ENCODE results near the gene KIAA2012. TPM values are rescaled to one million over a fixed set of nuclear protein-coding genes. Genes with fewer than 3 reads are reported as not detected.

The KIAA2012 gene
- total RNA-seq, 2 experiments from 2014 or later = not detected

GRCh38 chr2:202140522-202141252 lies 67.6 kb downstream of the KIAA2012 start:
- intact Hi-C loops (cut with micrococcal nuclease; ENCODE audit: unreplicated experiment) = no loop called here
- H4K20me1 ChIP-seq (ENCODE audit: insufficient read depth, low read length) = no peaks in the 10 kb centered on the region
- POLR2A ChIA-PET = interaction anchor here (0.5 kb wide), 1 partner anchor 724 kb away, joined by 3 read pairs; no protein-coding TSS in a partner anchor
- no peak for DNase-seq (ENCODE audit: low spot score)
- CTCF ChIA-PET (ENCODE audit: unreplicated experiment) = no interaction called here
- no peak overlapping the region for H2AFZ ChIP-seq (ENCODE audit: low read length)
- no peak overlapping the region for H3K27ac ChIP-seq (ENCODE audit: low read depth, low read length, poor library complexity, severe bottlenecking)
- no peak overlapping the region for H3K4me3 ChIP-seq (ENCODE audit: low read depth, low read length, poor library complexity, severe bottlenecking)
- no peaks in the 10 kb centered on the region for H3K79me2 ChIP-seq (ENCODE audit: insufficient read depth, low read depth, low read length)
- H3K4me2 ChIP-seq (ENCODE audit: low read length) = no peak overlapping the region
- no peak for TF ChIP-seq EZH2phosphoT487 (IDR thresholded peaks at IDR 0.05; ENCODE audit: borderline replicate concordance, low read depth, low read length)
- TF ChIP-seq CTCF (conservative IDR thresholded peaks at IDR 0.05; ENCODE audit: low read length) = no peak
- no peaks in the 10 kb centered on the region for H3K36me3 ChIP-seq (ENCODE audit: insufficient read depth, low read length)
- no peaks in the 10 kb centered on the region for H3K9me2 ChIP-seq (ENCODE audit: insufficient read depth, low read length)
- H3K9me3 ChIP-seq (ENCODE audit: low read length) = no peaks in the 10 kb centered on the region
- BruUV-seq (replicated peaks) = no TSS peak
- H3K4me1 ChIP-seq (ENCODE audit: insufficient read depth, low read length, poor library complexity, severe bottlenecking) = peaks cover 3% of the 10 kb centered on the region

GRCh38 chr2:202141329-202141947 lies 68.4 kb downstream of the KIAA2012 start:
- H3K9me2 ChIP-seq (ENCODE audit: insufficient read depth, low read length) = no peaks in the 10 kb centered on the region
- H4K20me1 ChIP-seq (ENCODE audit: insufficient read depth, low read length) = no peaks in the 10 kb centered on the region
- TF ChIP-seq EZH2phosphoT487 (IDR thresholded peaks at IDR 0.05; ENCODE audit: borderline replicate concordance, low read depth, low read length) (no peak), CTCF (conservative IDR thresholded peaks at IDR 0.05; ENCODE audit: low read length) (no peak)
- peaks cover 3% of the 10 kb centered on the region for H3K4me1 ChIP-seq (ENCODE audit: insufficient read depth, low read length, poor library complexity, severe bottlenecking)
- intact Hi-C loops (cut with micrococcal nuclease; ENCODE audit: unreplicated experiment) = no loop called here
- H3K27ac ChIP-seq (ENCODE audit: low read depth, low read length, poor library complexity, severe bottlenecking) = no peak overlapping the region
- ChIA-PET POLR2A (interaction anchor here (0.5 to 1.1 kb wide), 4 partner anchors 11 to 51 kb away, joined by 3 to 4 read pairs (median 4); no protein-coding TSS in a partner anchor), CTCF (ENCODE audit: unreplicated experiment) (no interaction called here)
- H3K79me2 ChIP-seq (ENCODE audit: insufficient read depth, low read depth, low read length) = no peaks in the 10 kb centered on the region
- H3K36me3 ChIP-seq (ENCODE audit: insufficient read depth, low read length) = no peaks in the 10 kb centered on the region
- no peak overlapping the region for H3K4me2 ChIP-seq (ENCODE audit: low read length)
- H3K4me3 ChIP-seq (ENCODE audit: low read depth, low read length, poor library complexity, severe bottlenecking) = no peak overlapping the region
- H3K9me3 ChIP-seq (ENCODE audit: low read length) = no peaks in the 10 kb centered on the region
- DNase-seq (ENCODE audit: low spot score) = no peak
- no peak overlapping the region for H2AFZ ChIP-seq (ENCODE audit: low read length)
- BruUV-seq (replicated peaks) = no TSS peak

DNA sequence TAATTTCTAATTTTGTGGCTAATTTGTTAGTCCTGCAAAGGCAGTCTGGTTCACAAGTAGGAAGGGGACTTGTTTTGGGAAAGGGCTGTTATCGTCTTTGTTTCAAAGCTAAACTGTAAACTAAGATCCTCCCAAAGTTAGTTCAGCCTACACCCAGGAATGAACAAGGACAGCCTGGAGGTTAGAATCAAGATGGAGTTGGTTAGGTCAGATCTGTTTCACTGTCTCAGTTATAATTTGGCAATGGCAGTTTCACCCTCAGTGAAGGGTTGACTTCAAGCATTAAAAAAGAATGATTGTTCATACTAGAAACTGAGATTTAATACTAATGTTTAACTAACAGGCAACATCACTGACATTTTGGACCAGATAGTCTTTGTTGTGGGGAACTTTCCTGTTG lies 69.5 kb downstream of the KIAA2012 start:
- peaks cover 3% of the 10 kb centered on the region for H3K4me1 ChIP-seq (ENCODE audit: insufficient read depth, low read length, poor library complexity, severe bottlenecking)
- H3K9me3 ChIP-seq (ENCODE audit: low read length) = no peaks in the 10 kb centered on the region
- TF ChIP-seq CTCF (conservative IDR thresholded peaks at IDR 0.05; ENCODE audit: low read length) (no peak), EZH2phosphoT487 (IDR thresholded peaks at IDR 0.05; ENCODE audit: borderline replicate concordance, low read depth, low read length) (no peak)
- H3K9me2 ChIP-seq (ENCODE audit: insufficient read depth, low read length) = no peaks in the 10 kb centered on the region
- no peak overlapping the region for H3K4me2 ChIP-seq (ENCODE audit: low read length)
- CTCF ChIA-PET (ENCODE audit: unreplicated experiment) = no interaction called here
- POLR2A ChIA-PET = no interaction called here
- H3K36me3 ChIP-seq (ENCODE audit: insufficient read depth, low read length) = no peaks in the 10 kb centered on the region
- H3K4me3 ChIP-seq (ENCODE audit: low read depth, low read length, poor library complexity, severe bottlenecking) = no peak overlapping the region
- no peaks in the 10 kb centered on the region for H3K79me2 ChIP-seq (ENCODE audit: insufficient read depth, low read depth, low read length)
- intact Hi-C loops (cut with micrococcal nuclease; ENCODE audit: unreplicated experiment) = no loop called here
- no TSS peak for BruUV-seq (replicated peaks)
- no peak overlapping the region for H2AFZ ChIP-seq (ENCODE audit: low read length)
- no peak overlapping the region for H3K27ac ChIP-seq (ENCODE audit: low read depth, low read length, poor library complexity, severe bottlenecking)
- DNase-seq (ENCODE audit: low spot score) = no peak
- H4K20me1 ChIP-seq (ENCODE audit: insufficient read depth, low read length) = no peaks in the 10 kb centered on the region
